ENCODE data around the gene CCHCR1. TPM values are rescaled to one million over a fixed set of nuclear protein-coding genes. Genes with fewer than 3 reads are reported as not detected.
"Not testable (repeated sequence)": the region's sequence is repeated elsewhere in the genome, so short reads cannot be mapped to it uniquely, and the experiment has no call there.

The CCHCR1 gene
- total RNA-seq, 2 donors from 2014 or later: 29.2 to 54.1 TPM

GRCh38 chr6:31173406-31173805 lies 15.8 kb upstream of the CCHCR1 start:
- DNase-seq (ENCODE audit: low spot score) (no peak), ATAC-seq (no peak)
- Mint-ChIP-seq H3K27ac (no peak overlapping the region), H3K4me3 (no peak overlapping the region), H3K4me1 (ENCODE audit: low read depth in 2 of 2) (peaks cover 6 to 11% of the 10 kb centered on the region in 2 donors), H3K36me3 (no peaks in the 10 kb centered on the region), H3K9me3 (no peaks in the 10 kb centered on the region), H3K27me3 (no peaks in the 10 kb centered on the region)

DNA sequence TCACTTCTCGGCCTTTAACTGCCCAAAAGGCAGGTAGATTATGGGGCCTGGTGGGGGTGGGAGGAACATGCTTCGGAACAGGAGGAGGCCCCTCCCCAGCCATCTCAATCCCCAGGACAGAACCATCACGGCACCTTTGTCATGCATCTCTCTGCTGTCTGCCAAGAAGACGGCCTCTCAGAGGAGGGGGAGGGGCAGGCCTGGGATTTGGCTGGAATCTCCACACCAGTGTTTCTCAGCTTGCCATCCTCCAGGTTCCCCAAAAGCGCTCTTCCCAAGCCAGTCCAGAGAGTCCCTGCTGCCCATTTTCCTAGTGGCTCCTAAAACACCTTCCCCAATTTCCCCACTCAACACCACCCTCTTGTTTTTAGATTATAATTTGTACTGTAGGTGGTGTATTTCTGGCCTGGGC lies 15.4 kb upstream of the CCHCR1 start:
- Mint-ChIP-seq H3K27ac (no peak overlapping the region), H3K27me3 (no peaks in the 10 kb centered on the region), H3K9me3 (no peaks in the 10 kb centered on the region), H3K4me3 (no peak overlapping the region), H3K4me1 (ENCODE audit: low read depth in 2 of 2) (peaks cover 6 to 7% of the 10 kb centered on the region in 2 donors), H3K36me3 (no peaks in the 10 kb centered on the region)
- no peak for DNase-seq (ENCODE audit: low spot score)
- ATAC-seq: no peak

DNA sequence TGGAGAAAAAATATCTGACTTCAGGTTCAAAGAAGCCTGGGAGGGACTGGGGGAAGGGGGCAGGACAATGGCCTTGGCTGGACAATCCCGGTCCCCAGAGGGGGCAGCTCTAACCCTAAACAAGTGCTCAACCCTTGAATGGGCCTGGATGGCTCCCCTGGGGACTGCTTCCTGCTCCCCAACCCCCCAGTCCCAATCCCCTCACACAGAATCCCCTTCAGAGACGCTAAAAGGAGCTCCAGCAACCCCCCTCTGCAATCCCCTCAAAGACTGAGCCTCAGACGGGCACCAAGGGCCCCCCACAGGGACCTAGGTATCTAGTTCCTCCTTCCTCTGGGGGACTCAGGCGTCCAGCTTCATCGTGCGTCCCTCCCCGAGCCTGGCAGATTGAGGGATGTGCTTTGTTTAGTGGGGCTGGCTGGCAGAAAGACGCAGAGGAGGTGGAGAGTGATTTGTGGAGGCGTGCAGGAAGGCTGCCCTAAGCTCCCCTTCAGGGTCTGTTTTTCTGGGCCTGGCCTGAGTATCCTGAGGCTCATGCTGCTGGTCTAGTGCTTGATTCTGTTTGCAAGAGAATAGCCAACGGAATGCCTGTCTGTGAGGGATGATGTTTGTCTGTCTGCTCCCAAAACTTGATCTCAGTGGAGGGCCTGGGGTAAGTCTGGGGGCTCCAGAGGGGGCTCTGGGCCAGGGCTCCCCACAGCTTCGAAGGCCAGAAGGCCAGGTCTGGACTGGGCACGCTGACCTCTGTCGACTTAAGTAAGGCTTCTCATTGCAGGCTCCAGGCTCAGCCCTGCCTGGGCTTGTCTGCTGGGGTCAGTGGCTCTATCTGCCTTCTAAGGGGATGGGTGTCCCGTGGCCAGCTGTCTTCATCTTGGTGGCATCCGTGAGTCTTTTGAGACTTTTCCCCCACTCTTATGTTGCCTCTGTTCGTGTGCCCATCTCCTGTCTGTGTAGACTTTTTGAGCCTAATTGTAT lies 14.6 kb upstream of the CCHCR1 start:
- no peak for ATAC-seq
- H3K36me3 Mint-ChIP-seq: no peaks in the 10 kb centered on the region
- no peak for DNase-seq (ENCODE audit: low spot score)
- H3K4me3 Mint-ChIP-seq: no peak overlapping the region
- no peak overlapping the region for H3K27ac Mint-ChIP-seq
- no peaks in the 10 kb centered on the region for H3K9me3 Mint-ChIP-seq
- H3K4me1 Mint-ChIP-seq (ENCODE audit: low read depth in 2 of 2): peaks cover 6 to 7% of the 10 kb centered on the region in 2 donors
- H3K27me3 Mint-ChIP-seq: no peaks in the 10 kb centered on the region

DNA sequence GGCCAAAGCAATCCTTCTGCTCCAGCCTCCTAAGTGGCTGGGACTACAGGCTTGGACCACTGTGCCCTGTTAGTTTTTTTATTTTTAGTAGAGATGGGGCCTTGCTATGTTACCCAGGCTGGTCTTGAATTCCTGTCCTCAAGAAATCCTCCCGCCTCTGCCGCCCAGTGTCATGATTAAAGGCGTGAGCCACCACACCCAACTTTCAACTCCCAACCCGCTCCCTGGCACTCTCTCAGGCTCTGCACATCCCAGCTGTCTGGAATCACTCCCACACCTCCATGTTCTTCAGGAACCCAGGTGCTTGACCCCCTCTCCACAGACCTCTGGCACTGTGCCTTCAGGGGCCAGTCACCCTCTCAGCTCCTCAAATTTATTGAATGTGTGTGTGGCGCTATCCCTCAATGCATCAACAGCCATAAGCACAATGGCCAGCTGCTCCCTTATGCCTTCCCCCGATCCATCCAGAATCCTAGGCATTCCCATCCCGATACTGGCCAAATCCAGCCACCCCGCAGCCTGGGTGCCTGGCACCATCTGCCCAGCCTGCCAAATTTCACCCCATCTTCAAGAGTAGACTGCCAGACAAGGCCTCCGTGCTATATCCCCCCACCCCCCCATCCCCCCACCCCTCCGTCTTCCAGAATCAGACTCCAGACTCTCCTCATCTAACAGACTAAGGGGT lies 13.5 kb upstream of the CCHCR1 start:
- H3K27me3 Mint-ChIP-seq: no peaks in the 10 kb centered on the region
- H3K4me1 Mint-ChIP-seq (ENCODE audit: low read depth in 2 of 2): peaks cover 4 to 6% of the 10 kb centered on the region in 2 donors
- ATAC-seq: no peak
- DNase-seq (ENCODE audit: low spot score): no peak
- no peak overlapping the region for H3K27ac Mint-ChIP-seq
- no peak overlapping the region for H3K4me3 Mint-ChIP-seq
- H3K36me3 Mint-ChIP-seq: no peaks in the 10 kb centered on the region
- H3K9me3 Mint-ChIP-seq: no peaks in the 10 kb centered on the region

DNA sequence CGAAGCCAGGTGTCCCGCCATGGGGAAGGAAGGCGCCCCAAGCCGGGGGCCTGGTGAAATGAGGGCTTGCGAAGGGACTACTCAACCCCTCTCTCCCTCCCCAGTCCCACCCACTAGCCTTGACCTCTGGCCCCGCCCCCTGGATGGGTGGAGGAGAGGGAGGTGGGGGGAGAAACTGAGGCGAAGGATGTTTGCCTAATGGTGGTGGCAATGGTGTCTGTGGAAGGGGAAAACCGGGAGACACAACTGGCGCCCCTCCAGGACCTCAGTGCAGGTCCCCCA lies 12.9 kb upstream of the CCHCR1 start, which contains the start of gene POU5F1:
TSS of gene POU5F1 (minus strand) at position 83 of the 282 bp plus-strand sequence. CDS start at position 21, 62 bp downstream.
- H3K4me3 Mint-ChIP-seq: no peak within 1 kb of the TSS
- ATAC-seq (no peak), DNase-seq (ENCODE audit: low spot score) (no peak)
- no peaks in the 10 kb centered on the region for H3K36me3 Mint-ChIP-seq
- H3K27ac Mint-ChIP-seq: no peak within 1 kb of the TSS
- H3K4me1 Mint-ChIP-seq (ENCODE audit: low read depth in 2 of 2): no peaks in the 10 kb centered on the region
- no peaks in the 10 kb centered on the region for H3K9me3 Mint-ChIP-seq
- no peaks in the 10 kb centered on the region for H3K27me3 Mint-ChIP-seq

- H3K4me3 Mint-ChIP-seq; H3K27ac Mint-ChIP-seq; H3K9me3 Mint-ChIP-seq; H3K36me3 Mint-ChIP-seq; H3K27me3 Mint-ChIP-seq; H3K4me1 Mint-ChIP-seq (ENCODE audit: low read depth in 2 of 2); DNase-seq (ENCODE audit: low spot score): not testable (repeated sequence)
- peak; percentile 15 to 20 for ATAC-seq
Observed at GRCh38 chr6:31169858-31170599, 12.4 kb upstream of the CCHCR1 start.

DNA sequence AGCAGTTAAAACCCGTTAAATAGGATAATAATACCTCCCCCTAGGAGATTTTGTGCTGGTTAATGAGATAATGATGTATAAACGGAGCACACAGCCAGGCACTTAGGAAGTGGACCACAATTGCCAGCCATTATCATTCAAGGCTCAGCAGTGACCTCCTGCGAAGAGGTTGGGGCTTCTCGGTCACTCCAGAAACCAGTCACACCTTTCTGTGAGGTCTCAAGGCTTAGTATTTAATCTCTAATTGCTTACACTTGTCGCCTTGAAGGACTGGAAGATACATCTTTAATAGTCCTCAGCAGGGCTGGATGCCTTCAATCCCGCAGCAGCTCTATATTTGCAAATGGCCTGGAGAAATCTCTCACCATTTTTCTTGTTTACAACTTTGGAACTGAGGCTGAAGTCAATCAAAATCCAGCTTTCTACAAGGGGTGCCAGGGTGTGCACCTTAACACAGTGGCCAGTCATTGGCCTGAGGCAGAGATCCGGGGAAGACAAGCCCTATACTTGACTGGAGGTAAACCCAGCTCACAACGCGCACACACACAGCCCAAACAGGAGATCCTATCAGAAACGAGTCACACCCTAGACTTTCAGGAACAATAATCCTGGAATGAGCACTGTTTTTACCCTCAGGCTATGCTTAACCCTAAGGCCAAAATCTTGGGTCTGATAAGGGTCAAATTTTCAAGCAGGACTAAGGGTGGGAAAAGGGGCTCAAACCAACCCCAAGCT lies 11.7 kb upstream of the CCHCR1 start:
- H3K4me1 Mint-ChIP-seq (ENCODE audit: low read depth in 2 of 2): no peaks in the 10 kb centered on the region
- H3K9me3 Mint-ChIP-seq: no peaks in the 10 kb centered on the region
- ATAC-seq (no peak), DNase-seq (ENCODE audit: low spot score) (no peak)
- H3K27me3 Mint-ChIP-seq: no peaks in the 10 kb centered on the region
- no peak overlapping the region for H3K27ac Mint-ChIP-seq
- H3K4me3 Mint-ChIP-seq: no peak overlapping the region
- H3K36me3 Mint-ChIP-seq: no peaks in the 10 kb centered on the region

DNA sequence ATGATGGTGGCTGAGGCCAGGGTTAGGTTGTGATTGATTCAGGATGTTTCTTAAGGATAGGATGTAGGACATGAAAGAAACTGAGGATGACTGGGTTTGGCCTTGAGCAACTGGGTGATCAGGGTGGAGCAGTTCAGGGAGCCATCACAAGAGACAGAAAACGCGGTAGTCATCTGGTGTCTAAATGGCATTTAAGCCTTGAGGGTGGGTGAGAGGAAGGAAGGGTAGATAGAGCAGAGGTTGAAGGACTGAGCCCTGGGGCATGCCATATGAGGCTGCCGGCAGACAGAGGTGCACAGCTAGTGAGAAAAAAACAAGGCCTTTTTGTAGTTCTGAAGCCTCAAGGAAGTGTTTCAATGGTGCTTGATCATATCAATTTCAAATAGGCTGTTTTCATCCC lies 11.0 kb upstream of the CCHCR1 start:
- no peak for DNase-seq (ENCODE audit: low spot score)
- no peak overlapping the region for H3K4me3 Mint-ChIP-seq
- no peak for ATAC-seq
- no peaks in the 10 kb centered on the region for H3K4me1 Mint-ChIP-seq (ENCODE audit: low read depth in 2 of 2)
- no peak overlapping the region for H3K27ac Mint-ChIP-seq
- H3K27me3 Mint-ChIP-seq: no peaks in the 10 kb centered on the region
- H3K9me3 Mint-ChIP-seq: no peaks in the 10 kb centered on the region
- peaks cover under 1% of the 10 kb centered on the region for H3K36me3 Mint-ChIP-seq

GRCh38 chr6:31165986-31166385 lies 8.4 kb upstream of the CCHCR1 start:
- Mint-ChIP-seq H3K9me3 (no peaks in the 10 kb centered on the region), H3K4me1 (ENCODE audit: low read depth in 2 of 2) (peaks cover 0 to 2% of the 10 kb centered on the region in 2 donors), H3K27ac (peak overlapping the region in 1 of 2 donors; percentile 19), H3K27me3 (no peaks in the 10 kb centered on the region), H3K4me3 (no peak overlapping the region), H3K36me3 (peaks cover 9% of the 10 kb centered on the region)
- no peak for DNase-seq (ENCODE audit: low spot score)
- ATAC-seq: no peak

DNA sequence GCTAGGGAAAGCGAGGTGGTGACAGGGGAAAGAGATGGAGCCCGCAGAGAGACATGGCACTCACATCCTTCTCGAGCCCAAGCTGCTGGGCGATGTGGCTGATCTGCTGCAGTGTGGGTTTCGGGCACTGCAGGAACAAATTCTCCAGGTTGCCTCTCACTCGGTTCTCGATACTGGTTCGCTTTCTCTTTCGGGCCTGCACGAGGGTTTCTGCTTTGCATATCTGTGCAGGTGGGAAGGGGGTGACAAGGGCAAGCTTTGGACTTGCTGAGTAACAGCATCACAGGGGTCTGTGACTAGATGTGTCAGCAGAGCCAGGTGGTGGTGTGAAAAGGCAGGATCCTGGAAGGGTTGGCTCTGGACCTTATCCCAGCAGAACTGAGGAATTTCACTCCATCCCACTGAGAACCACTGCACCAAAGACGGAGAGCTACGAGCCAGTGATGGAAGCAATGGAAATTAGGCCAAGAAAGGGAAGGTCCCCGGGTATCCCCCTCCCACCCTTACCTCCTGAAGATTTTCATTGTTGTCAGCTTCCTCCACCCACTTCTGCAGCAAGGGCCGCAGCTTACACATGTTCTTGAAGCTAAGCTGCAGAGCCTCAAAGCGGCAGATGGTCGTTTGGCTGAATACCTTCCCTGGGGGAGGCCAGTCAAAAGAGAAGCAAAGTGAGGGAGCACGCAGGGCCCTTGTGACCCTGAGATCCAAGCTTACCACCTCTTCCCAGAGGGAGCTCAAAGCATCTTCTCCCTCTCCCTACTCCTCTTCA lies 7.6 kb upstream of the CCHCR1 start:
- H3K27me3 Mint-ChIP-seq; ATAC-seq; H3K36me3 Mint-ChIP-seq; H3K9me3 Mint-ChIP-seq; H3K27ac Mint-ChIP-seq; DNase-seq (ENCODE audit: low spot score); H3K4me1 Mint-ChIP-seq (ENCODE audit: low read depth in 2 of 2); H3K4me3 Mint-ChIP-seq: not testable (repeated sequence)

DNA sequence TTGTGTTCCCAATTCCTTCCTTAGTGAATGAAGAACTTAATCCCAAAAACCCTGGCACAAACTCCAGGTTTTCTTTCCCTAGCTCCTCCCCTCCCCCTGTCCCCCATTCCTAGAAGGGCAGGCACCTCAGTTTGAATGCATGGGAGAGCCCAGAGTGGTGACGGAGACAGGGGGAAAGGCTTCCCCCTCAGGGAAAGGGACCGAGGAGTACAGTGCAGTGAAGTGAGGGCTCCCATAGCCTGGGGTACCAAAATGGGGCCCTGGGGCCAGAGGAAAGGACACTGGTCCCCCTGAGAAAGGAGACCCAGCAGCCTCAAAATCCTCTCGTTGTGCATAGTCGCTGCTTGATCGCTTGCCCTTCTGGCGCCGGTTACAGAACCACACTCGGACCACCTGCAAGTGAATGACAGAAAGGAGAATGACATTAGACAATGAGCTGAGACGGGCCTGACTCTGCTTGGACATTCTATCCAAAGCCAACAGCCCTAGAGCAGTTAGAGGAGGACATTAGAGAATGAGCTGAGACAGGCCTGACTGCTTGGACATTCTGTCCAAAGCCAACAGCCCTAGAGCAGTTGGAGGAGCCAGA lies 7.0 kb upstream of the CCHCR1 start:
- not testable (repeated sequence) for H3K27me3 Mint-ChIP-seq; H3K4me1 Mint-ChIP-seq (ENCODE audit: low read depth in 2 of 2); H3K9me3 Mint-ChIP-seq; H3K36me3 Mint-ChIP-seq; H3K4me3 Mint-ChIP-seq; H3K27ac Mint-ChIP-seq; DNase-seq (ENCODE audit: low spot score); ATAC-seq

GRCh38 chr6:31163922-31164321 lies 6.3 kb upstream of the CCHCR1 start:
- Mint-ChIP-seq H3K4me3 (no peak overlapping the region), H3K36me3 (peaks cover 9% of the 10 kb centered on the region), H3K4me1 (ENCODE audit: low read depth in 2 of 2) (peaks cover 0 to 7% of the 10 kb centered on the region in 2 donors), H3K27me3 (no peaks in the 10 kb centered on the region), H3K27ac (no peak overlapping the region), H3K9me3 (no peaks in the 10 kb centered on the region)
- ATAC-seq (no peak), DNase-seq (ENCODE audit: low spot score) (no peak)
